DMS 273 (cell line): ENCODE data around the gene TTLL11.

Experiments
- DNase-seq: peaks from one replicate; lab custom pipeline; 2025; ENCODE audit not compliant: unreplicated experiment; lab: John Stamatoyannopoulos, UW

TTLL11 gene

DNA sequence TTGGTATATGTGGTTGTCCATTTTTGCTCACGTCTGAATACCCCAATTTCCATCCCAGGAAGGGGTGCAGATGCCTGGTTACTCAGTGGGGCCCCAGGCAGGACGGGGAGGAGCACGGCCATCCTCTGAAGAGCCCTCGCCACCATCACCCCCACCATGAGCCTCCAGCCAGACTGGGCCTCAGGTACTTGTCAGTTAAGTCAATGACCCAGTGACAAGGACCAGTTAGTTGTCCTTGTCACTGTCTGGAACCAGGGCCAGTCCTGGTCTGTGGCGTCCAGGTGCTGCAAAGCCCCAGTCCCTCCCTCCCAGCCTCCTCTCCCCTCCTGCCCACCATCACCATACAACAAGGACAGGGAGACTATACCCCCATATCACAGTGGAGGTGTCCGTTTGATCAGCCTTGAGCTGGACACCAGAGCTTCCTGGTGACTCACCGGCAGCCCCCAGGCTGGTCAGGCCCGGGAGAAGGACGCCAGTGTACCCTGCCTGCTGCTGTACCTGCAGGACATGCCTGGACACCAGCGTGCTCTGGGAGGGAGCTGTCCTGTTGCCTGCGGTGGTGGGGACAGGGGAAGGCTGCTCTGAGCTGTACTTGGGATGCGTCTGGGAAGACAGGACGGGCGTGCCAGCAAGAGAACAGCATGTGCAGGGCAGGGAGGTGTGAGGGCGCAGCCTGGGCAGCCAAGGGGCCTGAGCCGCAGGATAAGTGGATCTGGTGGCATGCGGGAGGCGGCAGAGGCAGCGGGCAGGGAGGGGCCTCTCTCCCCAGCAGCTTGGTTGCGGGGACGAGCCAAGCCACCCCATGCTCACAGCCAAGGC is 32.6 kb upstream of the TTLL11 start:
- peak; percentile 45 for DNase-seq

DNA sequence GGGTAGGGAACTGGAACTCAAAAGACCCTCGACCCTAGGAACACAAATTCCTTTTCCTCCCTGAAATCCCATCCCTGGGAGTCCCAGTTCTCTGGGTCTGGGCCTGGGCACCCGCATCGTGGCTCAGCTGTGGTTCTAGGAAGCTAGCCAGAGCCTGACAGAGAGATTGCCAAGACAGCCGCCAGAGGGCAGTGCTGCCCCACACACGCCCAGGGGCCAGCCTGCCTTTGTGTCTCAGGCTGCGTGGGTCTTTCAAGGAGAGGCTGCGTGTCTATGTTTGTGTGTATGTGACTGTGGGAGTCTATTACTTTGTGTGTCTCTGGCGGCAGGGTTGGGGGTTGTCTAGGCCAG is 32.0 kb upstream of the TTLL11 start:
- DNase-seq = peak; percentile 83

DNA sequence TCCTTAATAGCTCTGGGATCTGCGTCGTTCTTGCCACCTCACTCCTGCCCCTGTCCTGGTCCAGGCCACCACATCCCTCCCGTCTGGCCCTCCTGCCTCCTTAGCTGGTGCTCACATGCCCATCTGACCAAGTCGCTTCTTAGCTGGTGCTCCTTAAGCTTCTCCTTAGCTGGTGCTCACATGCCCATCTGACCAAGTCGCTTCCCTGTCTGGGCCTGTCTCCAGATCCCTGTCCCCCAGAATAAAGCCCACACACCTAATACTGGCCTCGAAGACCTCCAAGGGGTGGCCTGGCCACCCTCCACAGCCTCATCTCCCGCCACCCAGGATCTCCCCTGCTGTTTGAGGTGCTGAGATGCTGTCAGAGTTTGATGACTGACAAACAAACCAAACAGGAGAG is 31.4 kb upstream of the TTLL11 start:
- no peak for DNase-seq

DNA sequence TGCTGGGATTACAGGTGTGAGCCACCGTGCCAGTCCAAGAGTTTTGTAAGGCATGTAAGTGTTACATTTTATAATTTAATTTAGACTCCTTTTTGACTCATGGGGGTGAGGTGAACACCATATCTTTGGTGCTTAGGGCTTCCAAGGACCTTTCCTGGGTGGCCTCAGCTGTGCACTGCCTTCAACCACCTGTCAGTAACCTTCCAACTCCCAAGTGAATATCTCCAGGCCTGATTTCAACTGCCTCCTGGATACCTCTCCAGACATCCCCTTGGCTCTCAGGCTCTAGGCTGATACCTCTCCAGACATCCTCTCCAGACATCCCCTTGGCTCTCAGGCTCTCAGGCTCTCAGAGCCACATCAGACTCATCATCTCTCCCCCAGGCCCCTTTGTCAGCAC is 30.9 kb upstream of the TTLL11 start:
- DNase-seq = no peak

DNA sequence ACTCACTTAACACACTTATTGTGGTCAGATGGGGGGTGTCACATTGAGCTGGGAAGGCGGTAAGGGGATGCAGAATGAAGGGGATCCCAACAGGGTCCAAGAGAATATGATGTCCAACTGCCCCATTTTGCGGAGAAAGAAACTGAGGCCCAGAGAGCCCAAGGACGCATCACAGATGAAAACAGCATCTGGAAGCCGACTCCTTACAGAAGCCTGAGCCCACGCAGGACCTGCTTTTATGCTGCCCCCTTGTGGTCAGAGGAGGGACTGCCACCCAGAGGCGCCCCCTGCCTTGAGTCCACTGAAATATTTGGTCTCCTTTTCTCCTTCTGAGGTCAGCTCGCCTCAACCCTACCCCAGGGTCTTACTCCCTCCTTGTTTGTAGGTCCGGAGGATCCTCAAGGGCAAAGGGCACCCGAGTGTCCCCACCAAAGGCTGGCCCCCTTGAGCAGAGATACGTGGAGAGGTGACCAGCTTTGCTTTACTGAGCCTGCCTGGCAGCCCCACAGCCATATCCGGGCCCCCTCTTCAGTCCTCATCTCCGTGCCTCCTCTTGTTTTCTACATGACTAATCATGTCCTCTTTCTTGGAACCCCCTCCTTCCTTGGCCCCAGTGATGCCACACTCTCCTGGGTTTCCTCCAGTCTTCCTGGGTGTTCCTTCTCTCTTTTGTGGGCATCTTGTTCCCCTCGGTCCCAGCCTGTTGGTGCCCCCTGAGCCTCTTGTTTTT is 30.0 kb upstream of the TTLL11 start:
- peak; percentile 86 for DNase-seq

DNA sequence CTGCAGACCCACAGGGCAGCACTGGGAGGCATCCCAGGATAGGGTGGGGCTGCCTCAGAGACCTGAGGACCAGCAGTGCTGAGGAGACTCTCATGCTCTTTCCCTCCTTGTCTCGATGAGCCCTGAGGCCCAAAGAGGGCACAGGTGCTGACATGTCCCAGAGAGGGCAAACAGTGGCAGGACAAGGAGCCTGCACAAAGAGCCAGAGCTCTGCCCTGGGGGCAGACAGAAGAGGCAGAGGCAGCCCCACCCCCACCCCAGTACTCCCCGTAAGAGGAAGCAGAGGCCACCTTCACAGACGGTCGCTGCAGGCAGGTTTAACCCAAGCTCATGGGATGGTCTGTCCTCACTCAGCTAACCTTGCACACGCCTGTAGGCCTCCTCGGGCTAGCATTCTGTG is 29.4 kb upstream of the TTLL11 start:
- no peak for DNase-seq

DNA sequence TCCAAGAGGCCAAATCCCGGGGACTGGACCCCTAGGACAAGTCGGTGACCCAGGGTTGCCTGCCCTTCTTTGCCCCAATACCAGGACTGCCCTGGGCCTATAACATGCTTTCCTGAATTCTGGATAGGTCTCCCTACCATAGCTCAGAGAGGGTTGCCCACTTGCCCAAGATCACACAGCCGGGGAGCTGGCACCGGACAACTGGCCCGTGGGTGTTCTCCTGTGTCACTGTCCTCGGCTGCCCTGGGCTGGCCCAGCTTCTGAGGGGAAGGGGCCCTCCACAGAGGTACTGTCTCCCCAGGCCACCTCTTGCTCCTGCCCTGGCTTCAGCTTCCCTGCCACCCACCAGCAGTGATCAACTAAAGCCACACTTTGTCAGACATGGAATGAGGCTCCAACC is 28.8 kb upstream of the TTLL11 start:
- DNase-seq = no peak

DNA sequence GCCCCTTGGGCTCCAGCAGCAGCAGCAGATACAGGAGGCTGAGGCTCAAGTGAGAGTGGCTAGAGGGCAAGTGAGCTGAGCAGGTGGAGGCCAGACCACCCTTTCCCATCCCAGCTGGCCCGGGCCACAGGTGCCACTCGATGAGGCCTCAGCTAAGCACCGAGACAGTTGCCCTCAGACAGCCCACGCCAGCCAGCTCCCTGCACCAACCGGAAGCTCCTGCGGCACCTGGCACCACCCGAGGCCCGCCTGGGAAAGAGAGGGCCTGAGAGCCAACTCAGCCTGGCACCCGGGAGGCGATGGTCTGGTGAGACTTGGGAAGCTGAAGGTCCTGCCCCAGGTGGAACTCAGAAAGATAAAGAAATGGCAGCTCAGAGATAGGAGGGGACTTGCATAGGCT is 28.3 kb upstream of the TTLL11 start:
- DNase-seq = no peak

DNA sequence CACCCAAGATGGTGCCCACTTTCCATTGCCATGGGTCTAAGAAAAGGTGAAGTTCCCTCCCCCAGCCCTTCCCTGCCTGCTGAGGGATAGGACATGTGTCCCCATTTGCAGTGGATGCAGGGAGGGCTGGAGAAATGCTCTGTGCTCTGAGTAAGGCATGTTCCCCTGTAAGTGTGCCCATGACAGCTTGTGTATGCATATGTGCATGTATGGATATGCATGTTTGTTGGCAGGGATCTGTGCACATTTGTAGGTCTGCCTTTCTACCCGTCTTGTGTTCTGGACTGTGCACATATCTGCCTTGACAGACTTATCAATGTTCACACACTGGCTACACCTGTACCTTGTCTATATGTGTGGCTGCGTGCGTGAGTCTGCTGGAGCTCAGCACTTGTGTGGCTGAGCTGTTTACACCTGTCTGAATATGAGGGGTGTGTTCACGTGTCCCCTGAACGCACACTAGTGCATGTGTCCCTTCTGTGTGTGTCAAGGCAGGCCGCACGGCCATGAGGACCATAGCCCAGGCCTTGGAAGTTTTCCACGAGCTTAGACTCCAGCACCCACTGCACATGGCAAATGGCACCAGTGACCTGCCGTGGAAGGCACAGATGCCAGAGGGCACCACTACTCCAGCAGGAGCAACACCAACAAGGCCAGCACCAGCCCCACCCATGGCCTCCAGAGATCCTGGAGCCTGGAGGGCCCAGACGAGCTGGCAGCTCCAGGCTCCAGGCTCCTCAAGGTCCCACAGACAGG is 27.4 kb upstream of the TTLL11 start:
- no peak for DNase-seq

DNA sequence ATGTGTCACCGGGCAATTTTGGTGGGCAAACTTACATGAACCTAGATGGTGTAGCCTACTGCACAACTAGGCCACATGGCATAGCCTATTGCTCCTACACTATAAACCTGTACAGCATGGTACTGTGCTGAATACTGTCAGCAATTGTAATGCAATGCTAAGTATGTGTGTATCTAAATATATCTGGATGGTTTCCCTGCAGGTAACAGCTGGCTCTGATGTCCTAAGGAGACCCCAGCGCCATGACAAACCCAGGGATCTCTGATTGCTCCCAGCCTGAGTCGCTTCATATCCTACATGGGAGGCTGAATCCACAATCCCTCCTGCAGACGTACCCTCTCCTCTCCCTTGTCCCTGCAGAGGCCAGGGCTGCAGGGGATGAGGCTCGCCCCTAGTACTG is 26.6 kb upstream of the TTLL11 start:
- no peak for DNase-seq

DNA sequence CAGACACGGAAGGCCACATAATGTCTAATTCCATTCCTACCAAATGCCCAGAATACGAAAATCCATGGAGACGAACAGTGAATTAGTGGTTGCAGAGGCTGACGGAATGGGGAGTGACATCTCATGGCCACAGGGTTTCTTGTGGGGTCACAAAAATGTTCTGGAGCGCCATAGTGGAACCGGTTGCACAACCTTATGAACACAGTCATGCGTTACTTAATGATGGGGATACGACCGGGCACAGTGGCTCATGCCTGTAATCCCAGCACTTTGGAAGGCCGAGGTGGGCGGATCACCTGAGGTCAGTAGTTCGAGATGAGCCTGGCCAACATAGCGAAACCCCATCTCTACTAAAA is 26.0 kb upstream of the TTLL11 start:
- DNase-seq = no peak

DNA sequence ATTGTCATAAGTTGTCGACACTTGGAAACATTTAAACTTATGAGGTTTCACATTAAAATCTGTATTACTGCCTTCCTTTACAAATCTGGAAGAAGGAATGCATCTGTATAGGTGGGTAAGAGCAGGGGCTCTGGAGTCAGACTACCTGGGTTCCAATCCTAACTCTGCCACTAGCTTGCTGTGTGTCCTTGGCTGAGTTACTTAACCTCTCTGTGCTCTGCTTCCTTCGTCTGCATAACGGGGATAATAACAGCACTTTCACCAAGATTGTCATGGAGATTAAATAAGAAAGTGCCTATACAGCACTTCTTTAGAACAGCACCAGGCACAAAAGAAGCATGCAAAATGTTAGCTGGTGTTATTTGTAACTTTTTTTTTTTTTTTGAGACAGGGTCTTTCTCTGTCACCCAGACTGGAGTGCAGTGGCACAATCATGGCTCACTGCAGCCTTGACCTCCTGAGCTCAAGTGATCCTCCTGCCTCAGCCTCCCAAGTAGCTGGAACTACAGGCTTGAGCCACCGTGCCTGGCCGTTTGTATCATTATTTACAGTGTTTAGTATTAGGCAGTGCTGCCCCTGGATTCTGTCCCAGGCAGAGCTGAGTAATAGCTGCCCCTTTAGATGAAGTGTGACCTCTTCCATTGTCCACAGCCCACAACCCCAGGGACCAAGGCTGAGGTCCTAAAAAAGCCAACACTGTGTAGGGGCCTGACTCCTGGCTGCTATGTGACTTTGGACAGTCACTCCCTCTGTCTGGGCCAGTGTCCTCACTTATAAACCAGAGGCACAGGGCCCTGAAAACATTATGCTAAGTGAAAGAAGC is 25.4 kb upstream of the TTLL11 start:
- no peak for DNase-seq

DNA sequence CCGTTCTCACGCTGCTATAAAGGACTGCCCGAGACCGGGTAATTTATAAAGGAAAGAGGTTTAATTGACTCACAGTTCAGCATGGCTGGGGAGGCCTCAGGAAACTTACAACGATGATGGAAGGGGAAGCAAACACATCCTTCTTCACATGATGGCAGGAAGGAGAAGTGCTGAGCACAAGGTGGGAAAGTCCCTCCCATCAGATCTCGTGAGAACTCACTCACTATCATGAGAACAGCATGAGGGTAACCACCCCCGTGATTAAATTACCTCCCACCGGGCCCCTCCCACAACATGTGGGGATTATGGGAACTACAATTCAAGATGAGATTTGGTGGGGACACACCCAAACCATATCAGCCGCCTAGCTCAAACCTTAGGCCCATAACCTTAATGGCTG is 24.1 kb upstream of the TTLL11 start:
- peak; percentile 12 for DNase-seq

DNA sequence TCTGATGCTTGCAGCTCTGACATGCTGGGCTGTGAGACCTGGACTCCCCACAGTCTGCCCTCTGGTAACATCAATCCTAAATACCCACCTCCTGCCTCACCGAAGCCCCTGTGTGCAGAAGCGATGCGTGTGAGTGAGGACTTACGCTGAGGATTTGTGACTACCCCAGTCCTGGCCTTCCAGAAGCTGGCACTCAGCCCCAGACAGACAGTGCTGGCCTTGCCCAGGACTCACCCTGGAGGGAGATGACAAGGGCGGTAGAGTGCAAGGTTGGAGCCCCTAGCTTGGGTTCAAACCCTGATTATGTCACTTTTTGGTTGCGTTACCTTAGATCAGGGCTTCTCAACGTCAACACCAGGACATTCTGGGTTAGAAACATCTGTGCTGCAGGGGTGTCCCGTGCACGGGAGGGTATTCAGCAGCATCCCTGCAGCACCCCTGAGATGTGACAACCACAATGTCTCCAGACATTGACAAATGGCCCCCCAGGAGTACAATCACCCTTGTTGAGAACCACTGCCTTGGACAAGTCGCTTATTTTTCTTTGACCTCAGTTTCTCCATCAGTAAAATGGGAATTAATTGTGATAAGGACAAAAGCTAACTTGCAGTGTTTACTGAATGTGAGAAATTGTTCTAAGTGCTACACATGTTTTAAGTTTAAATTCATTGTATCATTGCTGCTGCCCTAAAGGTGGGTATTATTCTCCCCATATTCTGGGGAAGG is 23.5 kb upstream of the TTLL11 start:
- no peak for DNase-seq

DNA sequence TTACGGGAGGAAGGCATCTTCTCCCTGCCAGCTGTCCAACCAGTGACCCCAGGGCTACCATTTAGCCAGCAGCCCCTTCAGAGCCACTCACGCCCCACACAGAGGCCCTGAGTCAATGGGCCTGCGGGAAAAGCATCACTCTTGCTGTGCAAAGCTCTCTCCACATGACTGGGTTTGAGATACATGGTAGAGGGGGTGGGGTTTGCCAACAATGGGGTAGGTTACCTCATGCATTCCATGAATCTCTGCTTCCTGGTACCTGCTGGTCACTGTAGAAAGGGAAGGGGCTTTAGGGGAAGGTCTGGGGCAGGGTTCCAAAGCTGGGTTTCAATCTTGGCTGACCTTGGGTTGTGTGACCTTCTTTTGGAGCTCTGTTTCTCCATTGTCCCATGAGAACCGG is 22.9 kb upstream of the TTLL11 start:
- DNase-seq = no peak

DNA sequence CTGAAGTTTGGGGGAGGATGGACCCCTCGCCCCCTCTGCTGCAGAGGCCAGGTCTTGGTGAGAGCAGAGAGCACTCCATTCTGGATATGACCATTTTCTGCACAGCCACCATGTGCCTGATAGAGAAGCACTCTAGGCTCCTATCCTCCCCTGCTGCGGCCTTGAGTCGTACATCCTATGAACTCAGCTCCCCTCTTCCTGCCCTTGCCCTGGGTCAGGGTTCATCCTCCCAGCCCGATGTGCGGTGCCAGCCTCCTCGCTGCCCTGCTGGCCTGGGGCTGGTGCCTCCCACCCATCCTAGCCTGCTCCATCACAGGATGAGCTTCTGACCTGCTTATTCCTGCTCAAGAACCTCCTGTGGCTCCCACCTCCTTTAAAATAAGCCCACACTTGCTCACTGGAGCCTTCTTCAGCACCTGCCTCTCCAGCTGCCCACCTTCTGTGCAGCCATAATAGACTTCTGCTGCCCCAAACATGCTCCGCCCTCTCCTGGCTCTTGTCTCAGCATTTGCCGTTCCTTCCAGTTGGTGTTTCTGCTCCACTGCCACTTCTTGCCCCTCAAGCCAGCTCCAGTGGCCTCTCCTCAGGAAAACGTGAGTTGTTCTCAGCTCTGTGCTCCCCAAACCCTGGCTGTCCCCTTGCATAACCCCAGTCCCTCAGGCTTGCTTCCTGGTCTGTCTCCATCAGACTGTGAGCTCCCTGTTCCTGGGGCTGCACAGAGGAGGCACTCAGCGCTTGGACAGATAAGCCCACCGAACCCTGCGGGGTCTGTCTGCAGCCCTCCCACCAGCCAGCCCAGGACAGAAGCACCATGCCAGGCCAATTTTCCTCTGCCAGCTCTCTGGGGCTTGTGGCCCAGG is 22.3 kb upstream of the TTLL11 start:
- peak; percentile 52 for DNase-seq

DNA sequence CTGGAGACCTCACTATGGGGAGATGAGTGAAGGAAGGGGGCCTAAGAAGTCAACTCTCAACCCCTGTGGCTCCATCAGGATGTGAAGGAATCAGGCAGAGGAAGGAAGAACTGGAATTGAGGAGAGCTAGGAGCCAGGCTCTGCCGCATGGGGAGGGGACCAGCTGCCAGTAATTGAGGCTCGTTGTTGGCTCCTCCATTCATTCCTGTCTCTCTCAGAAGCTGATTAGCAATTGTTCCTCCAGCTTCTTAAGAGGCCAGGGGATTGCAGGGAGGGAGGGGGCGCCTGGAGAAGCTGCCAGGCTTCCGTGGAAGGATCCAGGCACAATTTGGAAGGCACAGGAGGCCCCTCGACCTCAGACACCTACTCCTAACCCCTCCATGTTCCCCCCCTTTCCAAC is 20.5 kb upstream of the TTLL11 start:
- peak; percentile 13 for DNase-seq

DNA sequence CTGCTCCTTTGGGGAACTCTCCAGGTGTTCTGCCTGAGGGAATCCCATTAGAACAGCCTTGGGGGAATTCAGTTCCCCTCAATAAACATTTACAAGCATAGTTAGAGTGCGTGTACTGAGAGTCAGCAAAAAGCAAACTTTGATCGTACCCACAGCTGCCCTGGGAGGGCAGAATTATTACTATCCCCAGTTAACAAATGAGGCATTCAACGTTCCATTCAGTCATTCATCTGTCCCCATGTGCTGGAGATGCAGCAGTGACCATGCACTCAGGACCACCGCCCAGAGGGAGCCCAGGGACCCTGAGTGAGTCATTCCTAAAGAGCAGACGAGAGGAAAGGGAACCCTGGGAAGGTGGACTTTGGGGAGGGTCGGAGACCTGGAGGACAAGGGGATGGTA is 19.1 kb upstream of the TTLL11 start:
- no peak for DNase-seq

DNA sequence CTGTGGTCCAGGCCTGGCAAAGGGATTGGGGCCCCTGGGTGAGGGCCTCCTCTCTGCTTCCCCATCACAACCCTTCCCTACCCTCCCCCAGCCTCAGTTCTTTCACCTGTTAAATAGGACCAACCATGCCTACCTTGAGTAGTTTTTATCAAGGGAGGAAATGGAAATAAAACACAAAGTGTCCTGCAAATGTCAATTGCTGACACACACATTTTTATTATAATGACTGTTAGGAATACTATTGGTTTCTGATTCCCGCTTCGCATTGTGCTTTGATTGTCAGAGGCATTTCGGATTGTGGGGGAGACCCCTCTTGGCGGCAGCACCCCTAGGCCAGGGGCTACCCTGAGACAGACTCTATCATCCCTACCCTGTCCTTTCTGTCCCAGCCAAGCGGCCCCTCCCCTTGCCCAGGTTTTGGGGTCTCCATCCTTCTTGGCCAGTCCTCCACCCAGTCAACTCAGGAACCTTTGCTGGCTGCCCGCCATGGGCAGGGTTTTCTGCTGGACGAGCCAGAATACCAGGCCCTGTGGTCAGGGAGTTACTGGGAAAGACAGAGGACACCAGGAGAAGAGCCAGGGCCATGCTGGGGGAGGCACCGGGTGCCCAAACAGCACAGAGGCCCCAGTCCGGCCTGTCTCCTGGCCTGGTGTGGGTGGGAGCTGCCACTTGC is 18.4 kb upstream of the TTLL11 start:
- DNase-seq = no peak
